ENCODE data around the gene CSPG4. TPM values are rescaled to one million over a fixed set of nuclear protein-coding genes. Genes with fewer than 3 reads are reported as not detected.

The CSPG4 gene
- total and polyA plus RNA-seq, 2 of the 8 experiments (the other 6 are each of a cell fraction or from before 2014, with no cell fraction given): 1.4 to 3.0 TPM

DNA sequence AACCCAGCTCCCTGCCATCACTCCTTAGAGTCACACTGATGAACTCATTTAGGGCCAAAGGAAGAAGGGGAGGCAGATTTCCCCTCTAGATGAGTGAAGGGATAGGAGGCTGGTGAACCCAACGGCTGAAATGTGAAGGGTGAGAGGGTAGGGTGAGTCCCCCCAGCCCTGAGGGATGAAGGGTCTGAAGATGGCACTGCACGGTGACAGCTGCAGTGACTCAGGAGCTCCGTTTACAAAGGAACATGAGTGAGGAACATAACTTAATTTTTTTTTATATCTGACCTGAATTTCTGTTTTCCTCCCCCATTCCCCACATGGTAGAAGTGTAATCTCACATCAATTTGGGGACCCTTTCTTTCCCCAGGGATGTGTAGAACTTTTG is 50.9 kb downstream of the CSPG4 start (continued):
- TF ChIP-seq CHD7 (IDR thresholded peaks at IDR 0.05; ENCODE audit: insufficient replicate concordance, low read length) (no peak), EGR1 (IDR thresholded peaks at IDR 0.05; ENCODE audit: borderline replicate concordance, low read depth, low read length) (no peak)

All from H1 (cell line).